Spleen (tissue), 7 donors: ENCODE results near the gene CRPPA.

Experiments
- CTCF ChIP-seq, 11 experiments: fragments of 200-600 bp in 7 of 11; fragments of 450-650 bp in 4 of 11; sonication (generic) in 4 of 11; IDR thresholded peaks in 8 of 11; conservative IDR thresholded peaks in 3 of 11; 1 replicate in 7 of 11; 2 replicates in 4 of 11; pipeline versions ENCODE4 v1.4.0 to v1.8.0; 2016 to 2021; ENCODE audit warnings: antibody characterized with exemption in 11 of 11, inconsistent platforms in 4 of 11, mild to moderate bottlenecking in 1 of 11
- POLR2AphosphoS5 ChIP-seq, 3 donors: sonication (generic); formaldehyde crosslinking; IDR thresholded peaks; one replicate each; pipeline ENCODE4 v1.5.1; 2017; ENCODE audit warnings: antibody characterized with exemption in 3 of 3
- donor health status: DM: no; HTN: no; CAD: no; lungs with moderate emphysema.
- donor health status: DM: no; HTN: no; CAD: no.
- donor health status: DM: no; HTN: no; CAD: no.

GRCh38 chr7:16402091-16402490, 19.2 kb downstream of the CRPPA start:
- TF ChIP-seq CTCF (IDR thresholded peaks at IDR 0.05 in 8 of 11, conservative IDR thresholded peaks at IDR 0.05 in 3 of 11) = no peak
- TF ChIP-seq POLR2AphosphoS5 (IDR thresholded peaks at IDR 0.05) = no peak
